Activated CD4-positive, alpha-beta T cell treated with anti-CD3 and anti-CD28 coated beads, Interleukin-2, amount 50 U/mL, for 48 hours (primary cell): ENCODE data around the gene ZNF236.
"Not testable (repeated sequence)": the region's sequence is repeated elsewhere in the genome, so short reads cannot be mapped to it uniquely, and the experiment has no call there.

ENCODE experiments used
- DNase-seq, 2 experiments: peaks; one replicate each; pipeline ENCODE4 v3.0.0-alpha.2; 2020

The ZNF236 gene

DNA sequence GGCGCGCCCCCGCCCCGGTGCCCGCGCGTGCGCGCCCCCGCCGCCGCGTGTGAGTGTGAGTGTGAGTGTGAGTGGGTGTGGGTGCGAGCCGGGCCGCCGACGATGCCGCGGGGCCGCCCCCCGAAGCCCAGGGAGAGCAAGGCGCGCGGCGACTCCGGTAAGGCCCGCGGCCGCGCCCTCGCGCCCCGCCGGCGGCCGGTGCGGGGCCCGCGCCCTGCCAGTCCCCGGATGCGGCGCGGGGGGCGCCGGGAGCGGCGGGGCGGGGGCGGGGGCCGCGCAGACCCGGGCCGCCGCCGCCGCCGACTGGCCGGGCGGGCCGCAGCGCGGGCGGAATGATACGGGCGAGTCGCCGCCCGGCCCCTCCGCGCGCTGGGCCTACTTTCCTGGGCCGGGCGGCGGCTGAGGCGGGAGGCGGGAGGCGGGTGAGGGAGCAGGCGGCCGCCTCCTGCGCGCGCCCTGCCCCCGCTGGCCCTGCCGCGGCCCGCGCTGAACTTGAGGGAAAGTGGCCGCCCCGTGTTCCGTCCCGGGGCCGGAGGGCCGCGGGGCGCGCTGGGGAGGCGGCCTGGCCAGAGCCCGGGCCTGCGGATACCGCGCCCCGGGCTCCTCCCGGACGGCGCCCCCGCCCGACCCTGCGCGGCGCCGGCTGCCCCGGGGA lies at the start of gene ZNF236:
Gene ZNF236 (plus strand): TSS at position 52 of the 655 bp plus-strand sequence. CDS start 51 bp downstream, at position 103.
- peak; percentile 65 to 66 for DNase-seq

DNA sequence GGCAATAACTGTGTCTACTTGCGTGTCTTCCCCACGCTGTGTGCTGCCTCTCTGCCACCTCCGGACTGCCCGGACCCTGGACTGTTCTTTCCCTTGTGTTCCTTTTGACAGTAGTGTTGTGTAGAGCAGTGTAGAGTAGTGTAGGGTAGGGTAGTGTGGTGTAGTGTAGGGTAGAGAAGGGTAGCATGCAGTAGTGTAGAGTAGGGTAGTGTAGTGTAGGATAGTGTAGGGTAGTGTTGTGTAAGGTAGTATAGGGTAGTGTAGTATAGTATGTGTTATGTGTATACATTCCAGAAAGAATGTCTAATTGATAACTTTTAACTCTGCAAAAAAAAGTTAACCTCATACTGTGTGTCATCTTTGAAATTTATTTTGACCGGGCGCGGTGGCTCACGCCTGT lies 49.7 kb upstream of the ZNF236 start:
- DNase-seq: no peak

DNA sequence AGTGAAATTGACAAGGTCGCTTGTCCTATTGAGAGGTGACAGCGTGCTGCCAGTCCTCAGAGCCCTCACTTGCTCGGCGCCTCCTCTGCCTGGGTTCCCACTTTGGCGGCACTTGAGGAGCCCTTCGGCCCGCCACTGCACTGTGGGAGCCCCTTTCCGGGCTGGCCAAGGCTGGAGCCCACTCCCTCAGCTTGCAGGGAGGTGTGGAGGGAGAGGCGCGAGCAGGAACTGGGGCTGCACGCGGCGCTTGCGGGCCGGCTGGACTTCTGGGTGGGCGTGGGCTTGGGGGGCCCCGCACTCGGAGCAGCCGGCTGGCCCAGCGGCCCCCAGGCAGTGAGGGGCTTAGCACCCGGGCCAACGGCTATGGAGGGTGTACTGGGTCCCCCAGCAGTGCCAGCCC lies 45.3 kb upstream of the ZNF236 start:
- not testable (repeated sequence) for DNase-seq

DNA sequence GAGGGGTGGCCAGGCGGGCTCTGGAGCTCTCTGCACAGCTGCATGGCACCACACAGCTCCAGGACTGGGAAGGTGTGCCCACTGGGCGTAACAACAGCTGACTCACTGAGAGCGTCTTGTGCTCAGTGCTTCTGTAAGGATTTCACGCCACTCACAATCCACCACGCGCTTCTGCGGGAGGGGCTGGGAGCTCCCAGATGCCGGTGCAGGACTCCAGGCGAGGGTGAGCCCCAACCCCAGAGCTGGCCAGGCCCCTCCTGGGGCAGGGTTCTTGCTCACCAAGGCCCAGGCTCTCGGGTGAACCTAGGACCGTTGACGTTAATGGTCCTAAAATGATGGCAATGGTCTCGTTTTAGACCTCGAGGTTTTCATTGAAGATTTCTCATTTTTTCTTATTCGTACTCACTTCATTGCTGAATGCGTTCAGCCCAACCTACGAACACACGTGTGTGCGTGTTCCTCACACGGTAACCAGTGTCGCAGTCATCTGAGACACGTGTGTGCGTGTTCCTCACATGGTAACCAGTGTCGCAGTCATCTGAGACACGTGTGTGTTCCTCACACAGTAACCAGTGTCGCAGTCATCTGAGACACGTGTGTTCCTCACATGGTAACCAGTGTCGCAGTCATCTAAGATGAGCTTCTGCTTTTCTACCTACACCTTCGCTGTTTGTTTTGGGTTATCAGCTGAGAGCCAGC lies 38.4 kb upstream of the ZNF236 start:
- no peak for DNase-seq

DNA sequence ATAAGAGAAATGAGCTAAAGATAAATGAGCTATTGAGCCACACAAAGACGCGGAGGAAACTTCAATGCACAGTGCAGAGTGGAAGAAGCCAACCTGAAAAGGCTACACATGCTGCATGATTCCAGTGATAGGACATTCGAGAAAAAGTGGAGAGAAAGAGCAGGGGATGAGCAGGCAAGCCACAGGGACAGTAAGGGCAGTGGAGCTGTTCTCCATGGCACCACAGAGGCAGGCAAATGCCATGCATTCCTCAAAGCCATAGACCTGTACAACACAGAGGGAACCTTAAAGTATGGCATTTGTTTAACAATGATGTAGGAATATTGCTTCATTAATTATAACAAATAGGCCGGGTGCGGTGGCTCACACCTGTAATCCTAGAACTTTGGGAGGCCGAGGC lies 36.5 kb upstream of the ZNF236 start:
- no peak for DNase-seq

DNA sequence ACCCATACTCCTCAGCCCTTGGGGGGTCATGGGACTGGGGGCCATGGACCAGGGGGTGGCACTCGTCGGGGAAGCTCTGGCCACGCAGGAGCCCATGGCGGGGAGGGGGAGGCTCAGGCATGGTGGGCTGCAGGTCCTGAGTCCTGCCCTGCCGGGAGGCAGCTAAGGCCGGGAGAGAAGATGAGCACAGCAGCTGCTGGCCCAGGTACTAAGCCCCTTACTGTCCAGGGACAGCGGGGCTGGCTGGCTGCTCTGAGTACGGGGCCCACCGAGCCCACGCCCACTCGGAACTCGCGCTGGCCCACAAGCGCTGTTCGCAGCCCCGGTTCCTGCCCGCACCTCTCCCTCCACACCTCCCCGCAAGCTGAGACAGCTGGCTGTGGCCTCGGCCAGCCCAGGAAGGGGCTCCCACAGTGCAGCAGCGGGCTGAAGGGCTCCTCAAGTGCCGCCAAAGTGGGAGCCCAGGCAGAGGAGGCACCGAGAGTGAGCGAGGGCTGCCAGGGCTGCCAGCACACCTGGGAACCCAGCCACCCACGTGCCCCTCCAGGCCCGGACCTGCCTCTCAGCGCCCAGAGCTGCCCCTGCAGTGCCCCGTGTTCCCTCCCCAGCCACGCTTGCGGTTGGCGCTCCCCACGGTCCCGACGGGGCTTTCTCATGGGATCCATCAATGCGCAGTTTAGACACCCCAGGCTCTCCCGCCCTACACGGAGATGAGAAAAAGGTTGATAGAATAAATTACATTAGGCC lies 33.6 kb upstream of the ZNF236 start:
- no peak for DNase-seq

DNA sequence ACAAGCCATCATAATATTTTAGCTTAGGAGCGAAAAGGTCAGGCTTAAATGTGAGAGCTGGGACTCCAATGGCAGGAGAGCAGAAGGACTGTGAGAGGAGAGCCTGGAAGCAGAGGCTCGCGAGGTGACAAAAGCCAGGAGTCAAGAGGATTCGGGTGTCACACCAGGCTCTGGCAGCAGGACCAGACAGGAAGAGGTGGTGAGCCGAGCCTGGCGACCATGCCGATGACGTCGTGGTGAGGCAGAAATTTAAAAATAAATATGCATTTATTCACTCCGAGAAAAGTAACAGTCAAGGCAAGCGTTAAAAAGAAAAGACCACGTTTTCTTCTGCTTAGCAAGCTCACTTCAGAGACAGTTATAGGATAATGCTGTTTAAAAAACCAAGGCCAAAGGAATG lies 31.3 kb upstream of the ZNF236 start:
- no peak for DNase-seq

DNA sequence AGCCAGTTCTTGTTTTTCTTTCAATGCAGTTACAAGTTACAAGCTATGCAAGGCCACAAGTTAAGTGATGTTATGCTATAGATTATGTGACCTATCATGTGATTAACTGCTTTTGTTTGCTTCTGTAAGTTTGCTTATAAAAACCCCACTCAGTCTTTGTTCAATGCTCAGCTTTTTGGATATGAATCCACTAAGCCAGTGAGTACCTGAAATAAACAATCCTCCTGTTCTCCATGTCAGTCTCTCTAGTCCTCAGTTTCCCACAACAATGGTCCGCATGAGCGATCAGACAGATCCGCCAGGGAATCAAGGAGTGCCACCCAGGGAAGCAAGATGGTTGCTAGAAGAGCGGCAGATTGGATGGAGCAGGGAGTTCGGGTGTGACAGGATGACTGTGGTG lies 30.7 kb upstream of the ZNF236 start:
- DNase-seq: no peak

DNA sequence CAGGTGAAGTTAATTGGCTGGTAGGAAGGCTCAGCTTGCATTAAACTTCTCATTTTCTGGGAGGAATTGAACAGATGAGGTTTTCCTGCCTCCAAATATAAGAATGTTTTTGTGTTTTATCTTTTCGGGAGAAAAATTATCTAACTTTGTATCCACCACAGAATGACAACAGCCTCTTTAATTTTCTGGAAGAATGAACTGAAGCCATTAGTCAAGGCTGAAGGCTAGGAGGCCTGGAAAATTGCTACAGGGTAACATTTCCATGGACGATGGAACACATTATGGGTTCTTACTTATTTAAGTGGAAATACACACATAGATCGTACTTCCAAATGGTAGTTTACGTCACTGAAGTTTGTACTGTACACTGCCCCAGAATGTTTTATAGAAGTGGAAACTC lies 28.0 kb upstream of the ZNF236 start:
- DNase-seq: no peak

DNA sequence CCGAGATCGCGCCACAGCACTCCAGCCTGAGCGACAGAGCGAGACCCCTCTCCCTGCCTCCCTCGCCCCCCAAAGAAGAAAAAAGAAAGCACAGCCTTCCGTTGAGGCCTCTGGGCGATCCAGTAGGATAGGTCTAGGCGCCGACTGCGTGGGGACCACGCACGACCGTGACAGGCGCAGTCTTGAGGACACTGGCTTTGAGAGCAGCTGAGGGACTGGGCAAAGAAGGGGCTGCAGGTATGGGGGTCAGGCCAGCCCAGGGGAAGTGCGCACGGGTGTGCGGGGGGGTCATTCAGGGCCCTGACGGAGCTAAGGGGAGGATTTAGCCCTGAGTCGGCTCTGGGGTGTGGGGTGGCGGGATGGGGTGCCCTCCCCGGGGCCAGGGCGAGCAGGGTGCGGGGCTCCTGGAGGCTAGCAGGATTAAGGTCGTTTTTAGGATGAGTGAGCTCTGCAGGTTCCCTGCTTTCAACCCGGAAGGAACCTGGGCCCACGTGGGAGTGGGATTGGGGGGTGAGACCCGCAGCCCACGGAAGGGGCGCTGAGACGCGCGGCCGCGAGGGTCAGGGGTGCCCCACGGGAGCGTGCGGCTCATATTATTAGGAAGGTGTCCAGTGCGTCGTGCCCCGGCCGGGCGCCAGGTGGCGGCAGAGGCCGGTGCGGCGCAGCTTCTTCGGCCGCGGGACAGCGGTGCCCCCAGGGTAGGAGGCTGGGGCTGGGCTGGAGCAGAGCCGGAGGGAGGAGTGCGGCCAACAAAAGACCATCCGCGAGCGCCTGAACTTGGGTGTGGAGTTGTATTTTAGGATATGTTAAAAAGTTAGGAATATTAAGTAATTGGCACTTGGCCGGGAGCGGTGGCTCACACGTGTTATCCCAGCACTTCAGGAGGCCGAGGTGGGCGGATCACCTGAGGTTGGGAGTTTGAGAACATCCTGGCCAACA lies 20.5 kb upstream of the ZNF236 start:
- DNase-seq: peak; percentile 50 to 58

DNA sequence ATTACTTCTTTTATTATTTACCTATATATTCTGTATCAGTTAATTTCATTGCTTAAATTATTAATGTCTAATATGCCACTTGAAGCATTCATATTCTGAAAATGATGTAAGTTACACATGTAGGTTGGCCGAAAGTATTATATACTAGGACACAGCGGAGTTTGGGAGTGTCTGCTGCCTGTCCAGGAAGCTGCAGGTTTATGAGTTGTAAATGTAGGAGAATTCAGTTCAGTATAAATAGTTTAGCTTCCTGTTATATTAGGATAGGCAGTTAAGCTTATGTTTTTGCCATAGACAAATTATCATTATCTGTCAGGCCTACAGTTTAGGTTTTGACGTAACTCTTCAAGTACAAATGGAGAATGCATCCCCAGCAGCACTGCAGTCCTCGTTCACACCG lies 18.9 kb upstream of the ZNF236 start:
- DNase-seq: no peak

DNA sequence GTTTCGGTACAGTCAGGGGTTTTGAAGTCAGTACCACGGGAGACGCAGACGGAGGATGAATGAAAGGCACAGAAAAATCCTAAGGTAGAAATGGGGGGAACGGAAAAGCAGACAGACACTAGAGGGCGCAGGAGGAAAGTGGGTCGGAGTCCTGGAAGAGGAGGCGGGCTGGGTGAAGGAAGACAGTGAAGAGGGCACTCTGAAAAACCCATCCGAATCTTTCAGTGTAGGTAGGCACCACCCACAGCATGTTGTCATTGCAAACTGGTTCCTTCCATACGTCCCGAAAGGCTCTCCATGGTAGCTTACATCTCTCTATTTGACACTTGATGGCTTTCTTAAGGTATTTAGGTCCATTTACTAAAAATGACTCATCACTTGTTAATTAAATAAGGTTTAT lies 18.5 kb upstream of the ZNF236 start:
- DNase-seq: peak; percentile 80 to 86

DNA sequence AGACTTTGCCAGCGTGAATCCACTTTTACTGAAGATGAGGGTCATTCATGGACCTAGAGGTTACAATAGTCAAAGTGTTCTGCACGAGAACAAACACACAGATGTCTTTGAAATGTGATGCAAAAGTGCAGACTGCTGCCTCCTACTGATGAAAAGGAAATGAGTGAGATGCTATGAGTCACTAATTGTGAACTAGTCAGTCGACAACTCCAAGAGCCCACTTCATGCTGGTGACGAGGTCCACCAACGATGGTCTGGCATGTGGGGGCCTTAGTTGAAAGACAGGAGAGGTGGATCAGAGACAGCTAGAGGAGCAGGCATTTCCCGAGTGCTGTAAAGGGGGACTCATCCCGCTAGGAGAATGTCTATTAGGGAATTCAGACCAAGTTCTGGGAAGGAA lies 17.1 kb upstream of the ZNF236 start:
- no peak for DNase-seq

DNA sequence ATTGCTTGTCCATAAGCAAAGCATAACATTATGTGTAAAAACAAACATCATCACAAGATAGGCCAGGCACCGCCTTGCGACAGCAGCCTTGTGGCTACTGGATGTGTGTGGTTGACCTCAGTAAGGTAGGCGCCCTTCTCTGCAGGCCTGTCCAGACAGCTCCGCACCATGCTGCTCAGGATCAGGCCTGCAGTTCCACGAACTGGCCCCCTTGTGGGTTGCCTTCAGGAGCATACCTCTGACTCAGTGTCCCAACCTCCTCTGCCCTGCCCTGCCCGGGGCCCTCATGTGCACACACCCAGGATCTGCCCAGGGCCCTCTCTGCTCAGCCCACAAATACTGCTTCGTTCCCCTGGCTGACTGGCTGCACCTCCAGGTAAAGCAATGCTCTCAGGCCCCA lies 16.1 kb upstream of the ZNF236 start:
- DNase-seq: no peak

DNA sequence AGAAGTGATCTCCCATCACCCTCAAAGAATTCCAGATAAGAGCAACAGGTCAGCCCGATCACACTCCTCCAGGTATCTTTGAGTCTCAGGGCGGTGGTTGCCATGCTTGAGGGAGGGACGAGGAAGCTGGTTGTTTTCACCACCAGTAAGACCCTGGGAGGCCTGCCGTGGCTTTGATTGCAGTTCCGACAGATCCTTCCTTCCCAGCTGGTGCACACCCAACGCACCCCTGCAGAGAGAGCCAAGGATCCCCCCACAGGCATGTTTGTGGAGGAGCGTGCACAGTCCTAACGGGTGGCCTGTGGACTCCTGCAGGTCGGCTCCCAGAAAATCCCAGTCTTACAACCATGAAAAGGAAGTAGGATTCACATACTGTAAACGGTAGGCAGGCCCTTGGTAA lies 13.8 kb upstream of the ZNF236 start:
- no peak for DNase-seq

DNA sequence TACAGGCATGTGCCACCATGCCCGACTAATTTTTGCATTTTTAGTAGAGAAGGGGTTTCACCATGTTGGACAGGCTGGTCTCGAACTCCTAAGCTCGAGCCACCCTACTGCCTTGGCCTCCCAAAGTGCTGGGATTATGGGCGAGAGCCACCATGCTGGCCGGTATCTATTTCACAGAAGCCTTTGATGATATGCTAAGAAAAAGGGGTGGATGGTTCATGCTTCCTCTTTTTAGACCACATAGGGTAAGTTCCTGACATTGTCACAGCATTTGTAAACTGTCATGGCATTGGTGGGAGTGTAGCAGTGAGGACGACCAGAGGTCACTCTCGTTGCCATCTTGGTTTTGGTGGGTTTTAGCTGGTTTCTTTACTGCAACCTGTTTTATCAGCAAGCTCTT lies 10.8 kb upstream of the ZNF236 start:
- not testable (repeated sequence) for DNase-seq

DNA sequence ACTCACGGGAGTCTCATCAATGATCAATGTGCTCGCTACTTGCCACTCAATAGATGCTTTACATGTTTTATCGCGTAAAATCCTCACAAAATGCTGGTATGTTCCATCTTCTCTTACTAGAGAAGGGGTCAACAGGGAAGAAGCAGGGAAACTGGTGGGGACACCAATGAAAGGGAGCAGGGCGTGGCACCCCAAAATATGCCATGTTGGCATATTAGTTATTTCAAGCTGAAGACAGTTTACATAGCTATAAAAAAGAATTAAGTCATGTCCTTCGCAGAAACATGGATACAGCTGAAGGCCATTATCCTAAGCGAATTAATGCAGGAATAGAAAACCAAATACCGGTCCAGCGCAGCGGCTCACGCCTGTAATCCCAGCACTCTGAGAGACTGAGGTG lies 8.1 kb upstream of the ZNF236 start:
- no peak for DNase-seq

DNA sequence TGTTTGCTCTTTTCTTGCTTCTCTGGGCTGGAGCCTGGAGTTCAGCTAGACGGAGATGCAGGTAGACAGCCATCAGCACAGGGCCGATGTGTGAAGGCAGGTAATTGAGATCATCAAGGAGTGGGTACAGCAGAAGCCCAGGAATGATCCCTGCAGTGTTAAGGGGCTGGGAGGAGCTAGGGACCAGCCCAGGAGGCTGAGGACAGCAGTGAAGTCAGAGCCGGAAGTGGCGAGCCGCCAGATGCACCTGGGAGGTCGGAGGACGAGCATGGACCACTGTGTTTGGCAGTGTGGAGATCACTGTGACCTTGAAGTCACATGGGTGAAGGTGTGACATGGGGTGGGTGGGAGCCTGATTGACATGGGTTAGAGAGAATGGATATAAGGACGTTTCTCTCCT lies 6.2 kb upstream of the ZNF236 start:
- DNase-seq: no peak

DNA sequence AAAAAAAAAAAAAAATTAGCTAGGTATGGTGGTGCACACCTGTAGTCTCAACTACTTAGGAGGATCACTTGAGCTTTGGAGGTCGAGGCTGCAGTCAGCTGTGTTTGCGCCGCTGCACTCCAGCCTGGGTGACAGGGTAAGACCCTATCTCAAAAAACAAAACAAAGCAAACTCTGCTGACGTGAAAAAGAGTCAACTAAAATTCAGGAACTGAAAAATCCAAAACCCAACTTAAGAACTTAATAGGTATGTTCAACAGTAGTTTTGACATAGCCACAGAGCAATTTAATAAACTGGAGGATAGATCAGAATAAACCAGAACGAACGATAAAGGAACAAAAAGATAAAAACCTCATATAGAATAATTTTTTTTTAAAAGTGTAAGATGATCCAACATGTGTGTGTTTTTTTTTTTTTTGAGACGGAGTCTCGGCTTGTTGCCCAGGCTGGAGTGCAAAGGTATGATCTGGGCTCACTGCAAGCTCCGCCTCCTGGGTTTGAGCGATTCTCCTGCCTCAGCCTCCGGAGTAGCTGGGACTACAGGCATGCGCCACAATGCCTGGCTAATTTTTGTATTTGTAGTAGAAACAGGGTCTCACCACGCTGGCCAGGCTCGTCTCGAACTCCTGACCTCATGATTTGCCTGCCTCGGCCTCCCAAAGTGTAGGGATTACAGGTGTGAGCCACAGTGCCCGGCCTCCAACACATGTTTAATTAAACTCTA lies 4.3 kb upstream of the ZNF236 start:
- DNase-seq: no peak

DNA sequence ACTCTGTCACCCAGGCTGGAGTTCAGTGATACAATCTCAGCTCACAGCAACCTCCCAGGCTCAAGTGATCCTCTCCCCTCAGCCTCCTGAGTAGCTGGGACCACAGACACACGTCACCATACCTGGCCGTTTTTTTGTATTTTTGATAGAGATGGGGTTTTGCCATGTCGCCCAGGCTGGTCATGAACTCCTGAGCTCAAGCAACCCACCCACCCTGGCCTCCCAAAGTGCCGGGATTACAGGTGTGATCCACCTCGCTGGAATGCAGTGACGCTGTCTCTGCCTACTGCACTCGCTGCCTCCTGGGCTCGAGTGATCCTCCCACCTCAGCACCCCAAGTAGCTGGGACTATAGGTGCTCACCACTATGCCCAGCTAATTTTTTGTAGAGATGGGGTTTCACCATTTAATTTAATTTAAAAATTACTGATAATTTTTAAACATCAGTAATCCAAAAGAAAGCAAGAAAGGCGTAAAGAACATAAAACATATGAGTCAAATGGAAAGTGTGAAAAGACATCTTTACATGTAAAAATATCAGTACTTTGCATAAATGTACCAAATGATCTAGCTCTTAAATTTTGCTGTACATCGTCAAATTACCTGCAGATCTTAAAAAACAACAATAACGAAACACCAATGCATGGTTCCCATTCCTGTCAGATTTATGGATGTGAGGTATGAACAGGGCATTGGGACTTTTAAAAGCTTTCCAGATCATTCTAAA lies 2.8 kb upstream of the ZNF236 start:
- DNase-seq: no peak

DNA sequence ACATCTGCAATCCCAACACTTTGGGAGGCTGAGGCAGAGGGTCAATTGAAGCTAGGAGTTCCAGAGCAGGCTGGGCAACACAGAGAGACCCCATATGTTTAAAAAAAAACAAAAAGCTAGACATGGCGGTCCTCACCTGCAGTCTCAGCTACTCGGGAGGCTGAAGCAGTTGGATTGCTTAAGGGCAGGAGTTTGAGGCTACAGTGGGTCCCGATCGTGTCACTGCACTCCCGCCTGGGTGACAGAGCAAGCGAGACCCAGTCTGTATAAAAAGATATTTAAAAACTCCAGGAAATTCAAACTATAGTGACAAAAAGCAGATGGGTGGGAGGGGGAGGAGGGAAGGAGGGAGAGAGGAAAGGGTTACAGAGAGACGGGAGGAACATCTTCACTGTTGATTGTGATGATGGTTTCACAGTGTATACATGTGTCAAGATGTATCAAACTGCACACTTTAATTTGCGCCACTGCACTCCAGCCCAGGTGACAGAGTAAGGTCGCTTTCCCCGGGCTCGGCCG lies 942 bp upstream of the ZNF236 start:
- DNase-seq: peak in 1 of 2 experiments; percentile 12
